Measurements from ENCODE around the gene MYO5A. TPM values are rescaled to one million over a fixed set of nuclear protein-coding genes. Genes with fewer than 3 reads are reported as not detected.
A peak's percentile ranks its signal among the peaks of the same experiment; 100 is the strongest.

The MYO5A gene
- total RNA-seq, 1 experiment from 2014 or later, result 29.2 TPM

GRCh38 chr15:52440946-52441345 is 87.7 kb downstream of the MYO5A start (continued):
- TF ChIP-seq MXD4 (CRISPR knock-in tag; IDR thresholded peaks at IDR 0.05; ENCODE audit: borderline replicate concordance) (no peak), FOXP1 (CRISPR knock-in tag; IDR thresholded peaks at IDR 0.05; ENCODE audit: borderline replicate concordance) (no peak), ATF1 (CRISPR knock-in tag; IDR thresholded peaks at IDR 0.05) (no peak), ZNF232 (CRISPR knock-in tag; IDR thresholded peaks at IDR 0.05) (no peak), TCF7 (CRISPR knock-in tag; IDR thresholded peaks at IDR 0.05; ENCODE audit: low read depth) (no peak), AFF4 (CRISPR knock-in tag; IDR thresholded peaks at IDR 0.05; ENCODE audit: borderline replicate concordance) (no peak), EMX1 (CRISPR knock-in tag; IDR thresholded peaks at IDR 0.05) (no peak), ZBTB43 (CRISPR knock-in tag; IDR thresholded peaks at IDR 0.05) (no peak), ETV6 (CRISPR knock-in tag; IDR thresholded peaks at IDR 0.05) (no peak), IRF2 (CRISPR knock-in tag; IDR thresholded peaks at IDR 0.05; ENCODE audit: borderline replicate concordance, low read depth) (no peak), ZNF281 (CRISPR knock-in tag; IDR thresholded peaks at IDR 0.05) (no peak)

DNA sequence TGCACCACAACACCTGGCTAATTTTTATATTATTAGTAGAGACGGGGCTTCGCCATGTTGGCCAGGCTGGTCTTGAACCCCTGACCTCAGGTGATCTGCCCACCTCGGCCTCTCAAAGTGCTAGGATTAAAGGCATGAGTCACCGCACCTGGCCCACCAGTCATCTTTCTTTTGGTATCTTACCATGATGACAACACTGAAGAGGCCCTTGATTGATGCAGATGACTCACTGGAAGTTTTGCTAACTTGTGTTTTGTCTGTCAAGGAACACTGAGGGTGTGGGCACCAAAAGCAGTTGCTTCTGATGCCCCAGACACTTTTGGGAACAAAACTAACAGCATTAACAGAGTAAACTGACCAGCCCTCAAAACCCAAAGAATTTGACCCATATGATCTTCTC is 88.3 kb downstream of the MYO5A start:
- TF ChIP-seq, protein P1, sequence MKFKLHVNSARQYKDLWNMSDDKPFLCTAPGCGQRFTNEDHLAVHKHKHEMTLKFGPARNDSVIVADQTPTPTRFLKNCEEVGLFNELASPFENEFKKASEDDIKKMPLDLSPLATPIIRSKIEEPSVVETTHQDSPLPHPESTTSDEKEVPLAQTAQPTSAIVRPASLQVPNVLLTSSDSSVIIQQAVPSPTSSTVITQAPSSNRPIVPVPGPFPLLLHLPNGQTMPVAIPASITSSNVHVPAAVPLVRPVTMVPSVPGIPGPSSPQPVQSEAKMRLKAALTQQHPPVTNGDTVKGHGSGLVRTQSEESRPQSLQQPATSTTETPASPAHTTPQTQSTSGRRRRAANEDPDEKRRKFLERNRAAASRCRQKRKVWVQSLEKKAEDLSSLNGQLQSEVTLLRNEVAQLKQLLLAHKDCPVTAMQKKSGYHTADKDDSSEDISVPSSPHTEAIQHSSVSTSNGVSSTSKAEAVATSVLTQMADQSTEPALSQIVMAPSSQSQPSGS (CRISPR knock-in tag; IDR thresholded peaks at IDR 0.05; ENCODE audit: borderline replicate concordance, low read depth), result no peak
- no peak for TF ChIP-seq PRRX2 (CRISPR knock-in tag; IDR thresholded peaks at IDR 0.05)
- TF ChIP-seq ZNF121 (CRISPR knock-in tag; IDR thresholded peaks at IDR 0.05), result no peak
- ATAC-seq (no peak), DNase-seq (ENCODE audit: low spot score) (no peak)
- Mint-ChIP-seq H3K9me3 (peaks cover 11% of the 10 kb centered on the region), H3K4me1 (peaks cover 23% of the 10 kb centered on the region), H3K36me3 (peaks cover 8% of the 10 kb centered on the region), H3K27me3 (ENCODE audit: low read depth) (no peaks in the 10 kb centered on the region; the same call in 1 of the 2 replicates), H3K27ac (no peak overlapping the region), H3K4me3 (no peak overlapping the region)
- ChIA-PET POLR2A (no interaction called here), CTCF (no interaction called here)

DNA sequence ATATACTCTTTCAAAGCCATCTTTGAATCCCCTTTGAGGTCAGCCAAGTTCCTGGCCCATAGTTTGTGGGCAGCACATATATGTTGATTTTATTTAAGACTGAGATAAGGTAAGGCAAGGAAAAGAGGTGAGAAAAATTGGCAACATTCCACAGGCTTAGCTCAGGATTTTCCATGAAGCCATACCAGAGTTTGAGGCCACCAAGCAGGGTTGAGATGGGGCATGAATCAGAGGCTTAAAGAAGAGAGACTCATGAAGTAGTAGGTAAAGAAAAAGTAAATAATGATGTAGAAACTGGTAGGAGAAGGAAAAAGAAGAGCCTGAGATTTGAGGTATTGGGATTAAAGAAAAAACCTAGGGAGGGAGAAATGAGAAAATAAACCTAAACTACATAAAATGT is 89.2 kb downstream of the MYO5A start:
- peak overlapping the region; percentile 43 for H3K27ac Mint-ChIP-seq
- DNase-seq (ENCODE audit: low spot score) (no peak), ATAC-seq (no peak)
- TF ChIP-seq ZNF121 (CRISPR knock-in tag; IDR thresholded peaks at IDR 0.05) (no peak), PREB (CRISPR knock-in tag; IDR thresholded peaks at IDR 0.05; ENCODE audit: borderline replicate concordance) (no peak)
- TF ChIP-seq, protein P2, sequence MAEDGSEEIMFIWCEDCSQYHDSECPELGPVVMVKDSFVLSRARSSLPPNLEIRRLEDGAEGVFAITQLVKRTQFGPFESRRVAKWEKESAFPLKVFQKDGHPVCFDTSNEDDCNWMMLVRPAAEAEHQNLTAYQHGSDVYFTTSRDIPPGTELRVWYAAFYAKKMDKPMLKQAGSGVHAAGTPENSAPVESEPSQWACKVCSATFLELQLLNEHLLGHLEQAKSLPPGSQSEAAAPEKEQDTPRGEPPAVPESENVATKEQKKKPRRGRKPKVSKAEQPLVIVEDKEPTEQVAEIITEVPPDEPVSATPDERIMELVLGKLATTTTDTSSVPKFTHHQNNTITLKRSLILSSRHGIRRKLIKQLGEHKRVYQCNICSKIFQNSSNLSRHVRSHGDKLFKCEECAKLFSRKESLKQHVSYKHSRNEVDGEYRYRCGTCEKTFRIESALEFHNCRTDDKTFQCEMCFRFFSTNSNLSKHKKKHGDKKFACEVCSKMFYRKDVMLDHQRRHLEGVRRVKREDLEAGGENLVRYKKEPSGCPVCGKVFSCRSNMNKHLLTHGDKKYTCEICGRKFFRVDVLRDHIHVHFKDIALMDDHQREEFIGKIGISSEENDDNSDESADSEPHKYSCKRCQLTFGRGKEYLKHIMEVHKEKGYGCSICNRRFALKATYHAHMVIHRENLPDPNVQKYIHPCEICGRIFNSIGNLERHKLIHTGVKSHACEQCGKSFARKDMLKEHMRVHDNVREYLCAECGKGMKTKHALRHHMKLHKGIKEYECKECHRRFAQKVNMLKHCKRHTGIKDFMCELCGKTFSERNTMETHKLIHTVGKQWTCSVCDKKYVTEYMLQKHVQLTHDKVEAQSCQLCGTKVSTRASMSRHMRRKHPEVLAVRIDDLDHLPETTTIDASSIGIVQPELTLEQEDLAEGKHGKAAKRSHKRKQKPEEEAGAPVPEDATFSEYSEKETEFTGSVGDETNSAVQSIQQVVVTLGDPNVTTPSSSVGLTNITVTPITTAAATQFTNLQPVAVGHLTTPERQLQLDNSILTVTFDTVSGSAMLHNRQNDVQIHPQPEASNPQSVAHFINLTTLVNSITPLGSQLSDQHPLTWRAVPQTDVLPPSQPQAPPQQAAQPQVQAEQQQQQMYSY (CRISPR knock-in tag; IDR thresholded peaks at IDR 0.05), result no peak

More for the DNA sequence above, 89.2 kb downstream of the MYO5A start:
- ChIA-PET POLR2A (no interaction called here), CTCF (no interaction called here)
- Mint-ChIP-seq H3K4me1 (peaks cover 19% of the 10 kb centered on the region), H3K27me3 (ENCODE audit: low read depth) (no peaks in the 10 kb centered on the region; the same call in 1 of the 2 replicates), H3K36me3 (0 out of 2 replicates have a peak, but pooled peaks cover 4% of the 10 kb centered on the region), H3K4me3 (no peak overlapping the region), H3K9me3 (peaks cover 7% of the 10 kb centered on the region)
